ENCODE data around the gene UBQLN2. TPM values are rescaled to one million over a fixed set of nuclear protein-coding genes. Genes with fewer than 3 reads are reported as not detected.

Gene UBQLN2
- total RNA-seq, 1 donor from 2014 or later = 38.9 TPM

GRCh38 chrX:56564921-56565840 lies 1.8 kb downstream of the UBQLN2 start:
- no peaks in the 10 kb centered on the region for H3K36me3 ChIP-seq (ENCODE audit: insufficient read depth, low read length)
- H3K9ac ChIP-seq (ENCODE audit: low read length) = peak overlapping the region; percentile 99
- H3K4me1 ChIP-seq (ENCODE audit: insufficient read depth, low read length) = no peaks in the 10 kb centered on the region
- Mint-ChIP-seq H3K27me3 (ENCODE audit: low read depth, unreplicated experiment) (no peaks in the 10 kb centered on the region), H3K27ac (ENCODE audit: unreplicated experiment) (no peak overlapping the region), H3K36me3 (ENCODE audit: low read depth, unreplicated experiment) (no peaks in the 10 kb centered on the region), H3K9me3 (ENCODE audit: unreplicated experiment) (no peaks in the 10 kb centered on the region), H3K4me1 (ENCODE audit: low read depth, unreplicated experiment) (peaks cover 1% of the 10 kb centered on the region), H3K4me3 (ENCODE audit: unreplicated experiment) (peak overlapping the region; percentile 89)
- no peak for TF ChIP-seq CTCF (IDR thresholded peaks at IDR 0.05; ENCODE audit: insufficient read depth, low read depth, low read length)
- no peak for TF ChIP-seq EZH2 (IDR thresholded peaks at IDR 0.05; ENCODE audit: insufficient read depth, low read length)
- H3K27me3 ChIP-seq (ENCODE audit: insufficient read depth, low read length) = no peaks in the 10 kb centered on the region
- FAIRE-seq (no peak), DNase-seq (ENCODE audit: low read depth) (no peak)
- H3K27ac ChIP-seq (ENCODE audit: low read depth, low read length) = peak overlapping the region; percentile 94
- peak overlapping the region; percentile 91 for H3K4me3 ChIP-seq (ENCODE audit: insufficient read depth, low read depth, low read length)
- H3K4me2 ChIP-seq (ENCODE audit: low read length) = peak overlapping the region; percentile 97
- H3K79me2 ChIP-seq (ENCODE audit: insufficient read depth, low read length) = peaks cover 59% of the 10 kb centered on the region
- H4K20me1 ChIP-seq (ENCODE audit: insufficient read depth, low read length) = peaks cover 41% of the 10 kb centered on the region
- H2AFZ ChIP-seq (ENCODE audit: low read depth, low read length) = no peak overlapping the region
- H3K9me3 ChIP-seq (ENCODE audit: insufficient read depth, low read depth, low read length) = no peaks in the 10 kb centered on the region

GRCh38 chrX:56569378-56570057 lies 6.1 kb downstream of the UBQLN2 start:
- H3K9ac ChIP-seq (ENCODE audit: low read length) = no peak overlapping the region
- no peaks in the 10 kb centered on the region for H3K9me3 ChIP-seq (ENCODE audit: insufficient read depth, low read depth, low read length)
- no peaks in the 10 kb centered on the region for H3K36me3 ChIP-seq (ENCODE audit: insufficient read depth, low read length)
- H4K20me1 ChIP-seq (ENCODE audit: insufficient read depth, low read length) = peaks cover 37% of the 10 kb centered on the region
- Mint-ChIP-seq H3K27me3 (ENCODE audit: low read depth, unreplicated experiment) (no peaks in the 10 kb centered on the region), H3K4me3 (ENCODE audit: unreplicated experiment) (no peak overlapping the region), H3K9me3 (ENCODE audit: unreplicated experiment) (no peaks in the 10 kb centered on the region), H3K27ac (ENCODE audit: unreplicated experiment) (no peak overlapping the region), H3K36me3 (ENCODE audit: low read depth, unreplicated experiment) (no peaks in the 10 kb centered on the region), H3K4me1 (ENCODE audit: low read depth, unreplicated experiment) (peaks cover 1% of the 10 kb centered on the region)
- no peak overlapping the region for H3K27ac ChIP-seq (ENCODE audit: low read depth, low read length)
- no peak overlapping the region for H2AFZ ChIP-seq (ENCODE audit: low read depth, low read length)
- peaks cover 51% of the 10 kb centered on the region for H3K79me2 ChIP-seq (ENCODE audit: insufficient read depth, low read length)
- FAIRE-seq = peak; percentile 41
- H3K27me3 ChIP-seq (ENCODE audit: insufficient read depth, low read length) = no peaks in the 10 kb centered on the region
- DNase-seq (ENCODE audit: low read depth) = no peak
- no peak overlapping the region for H3K4me2 ChIP-seq (ENCODE audit: low read length)
- TF ChIP-seq EZH2 (IDR thresholded peaks at IDR 0.05; ENCODE audit: insufficient read depth, low read length) = no peak
- no peak for TF ChIP-seq CTCF (IDR thresholded peaks at IDR 0.05; ENCODE audit: insufficient read depth, low read depth, low read length)
- H3K4me1 ChIP-seq (ENCODE audit: insufficient read depth, low read length) = no peaks in the 10 kb centered on the region
- no peak overlapping the region for H3K4me3 ChIP-seq (ENCODE audit: insufficient read depth, low read depth, low read length)
